Adrenal gland (tissue), 12 donors: ENCODE data around the gene GCNT2. TPM values are rescaled to one million over a fixed set of nuclear protein-coding genes. Genes with fewer than 3 reads are reported as not detected.
"Not testable (repeated sequence)": the region's sequence is repeated elsewhere in the genome, so short reads cannot be mapped to it uniquely, and the experiment has no call there.

ENCODE experiments used
- DNase-seq, 7 donors: peaks; one replicate each; pipeline ENCODE4 v3.0.0-alpha.2; 2019 to 2020
- H3K27ac ChIP-seq, 5 donors: fragments of 200-600 bp; sonication (generic) in 4 of 5; 1 replicate in 3 of 5; 2 replicates in 2 of 5; pipeline versions ENCODE4 v1.5.1 to v1.8.0; 2016 to 2020; ENCODE audit warnings: mild to moderate bottlenecking in 1 of 5
- H3K27me3 ChIP-seq: fragments of 200-600 bp; 2 replicates; pipeline ENCODE4 v1.8.0; 2021
- H3K36me3 ChIP-seq, 2 donors: fragments of 200-600 bp; replicated peaks in 1 of 2; 1 replicate in 1 of 2; 2 replicates in 1 of 2; pipeline versions ENCODE4 v1.5.1 to v1.8.0; 2018 to 2022
- H3K4me1 ChIP-seq, 2 donors: fragments of 200-600 bp; replicated peaks in 1 of 2; 1 replicate in 1 of 2; 2 replicates in 1 of 2; pipeline versions ENCODE4 v1.5.1 to v1.8.0; 2018 to 2021
- H3K4me3 ChIP-seq, 4 donors: fragments of 200-600 bp; sonication (generic) in 3 of 4; one replicate each; pipeline ENCODE4 v1.5.1; 2016 to 2018
- H3K9me3 ChIP-seq, 3 donors: fragments of 200-600 bp; sonication (generic) in 1 of 3; replicated peaks in 1 of 3; 1 replicate in 2 of 3; 2 replicates in 1 of 3; pipeline versions ENCODE4 v1.5.1 to v1.8.0; 2016 to 2021
- CTCF ChIP-seq, 6 experiments: fragments of 450-650 bp in 4 of 6; fragments of 200-600 bp in 2 of 6; sonication (generic) in 1 of 6; IDR thresholded peaks; 1 replicate in 5 of 6; 2 replicates in 1 of 6; pipeline versions ENCODE4 v1.5.1 to v1.8.0; 2016 to 2021; ENCODE audit warnings: antibody characterized with exemption in 6 of 6, mild to moderate bottlenecking in 2 of 6, moderate library complexity in 1 of 6
- POLR2A ChIP-seq, 2 donors: fragments of 450-650 bp; IDR thresholded peaks; one replicate each; pipeline ENCODE4 v1.6.1; 2017; ENCODE audit warnings: antibody characterized with exemption in 2 of 2, mild to moderate bottlenecking in 2 of 2, moderate library complexity in 1 of 2
- WGBS, 4 donors: extraction: QIAGEN DNeasy Blood & Tissue Kit in 2 of 4; methylation state at CpG; one replicate each; pipeline versions ENCODE4 v1.1.5 to v1.1.7; 2013 to 2017; 5-methylcytosine and 5-hydroxymethylcytosine counted together
- intact Hi-C, 2 donors: fragments of 100-400 bp; cut with DNase I; formaldehyde crosslinking; loops; one replicate each; pipeline versions ENCODE4 v1.14.1 to v1.15.0; 2022 to 2023
- polyA plus RNA-seq, 3 donors: library from polyadenylated mRNA; stranded (reverse); fragments of 200-250 nt in 2 of 3; fragments of 350-450 nt in 1 of 3; fragmentation: Illumina TruSeq in 1 of 3; extraction: RNeasy Lipid Tissue Mini Kit (QIAGEN cat#74804) in 1 of 3; gene quantifications; one replicate each; pipeline ENCODE4 v1.2.3, GENCODE V29; 2013 to 2014
- total RNA-seq, 9 donors: library from RNA; depleted of rRNA in 4 of 9; stranded (reverse); fragments of >200 nt in 4 of 9; fragments of 120-200 nt in 1 of 9; fragmentation: NEBNext Ultra II Directional in 1 of 9; extraction: Animal tissue kit (Norgen Biotek cat#: 25700) in 1 of 9; gene quantifications; one replicate each; pipeline versions ENCODE4 v1.1.0 to v1.2.4, GENCODE V29; 2013 to 2023
- donor health status: healthy with polysubstance abuse.
- donor health status: Bipolar disorder and iron deficiency.
- donor health status: DM: yes; HTN: yes; CAD: no.
- donor health status: DM: no; HTN: no; CAD: no.
- donor health status: DM: no; HTN: no; CAD: no.
- donor health status: DM: yes; HTN: yes; CAD: no.

Gene GCNT2
- total and polyA plus RNA-seq, 12 donors = 0.27 to 4.0 (median 1.7) TPM

GRCh38 chr6:10597499-10598001 lies 76.4 kb downstream of the GCNT2 start:
- no peak for TF ChIP-seq POLR2A (IDR thresholded peaks at IDR 0.05)
- no peak for TF ChIP-seq CTCF (IDR thresholded peaks at IDR 0.05)
- no peaks in the 10 kb centered on the region for H3K4me1 ChIP-seq

GRCh38 chr6:10598084-10598960 lies 77.2 kb downstream of the GCNT2 start:
- no peaks in the 10 kb centered on the region for H3K9me3 ChIP-seq
- peak overlapping the region in 1 of 5 donors; percentile 16 for H3K27ac ChIP-seq
- no peaks in the 10 kb centered on the region for H3K4me1 ChIP-seq
- no peaks in the 10 kb centered on the region for H3K27me3 ChIP-seq
- TF ChIP-seq POLR2A (IDR thresholded peaks at IDR 0.05) (no peak), CTCF (IDR thresholded peaks at IDR 0.05) (no peak)
- intact Hi-C loops = no loop called here
- H3K36me3 ChIP-seq = no peaks in the 10 kb centered on the region
- no peak for DNase-seq
- 47 to 58% (median 52%) methylated on average over 11 of the region's 11 CpGs for WGBS, 4 donors
- H3K4me3 ChIP-seq = no peak overlapping the region

More at GRCh38 chr6:10597499-10598001, 76.4 kb downstream of the GCNT2 start:
- Histone ChIP-seq H3K4me3 (no peak overlapping the region), H3K9me3 (no peaks in the 10 kb centered on the region), H3K27ac (no peak overlapping the region), H3K36me3 (no peaks in the 10 kb centered on the region), H3K27me3 (no peaks in the 10 kb centered on the region)
- intact Hi-C loops = no loop called here
- 76 to 85% (median 79%) methylated on average over 5 of the region's 5 CpGs for WGBS, 4 donors
- no peak for DNase-seq

GRCh38 chr6:10599046-10599445 lies 77.9 kb downstream of the GCNT2 start:
- H3K4me3 ChIP-seq = no peak overlapping the region
- H3K27me3 ChIP-seq = no peaks in the 10 kb centered on the region
- H3K4me1 ChIP-seq = no peaks in the 10 kb centered on the region
- H3K36me3 ChIP-seq = no peaks in the 10 kb centered on the region
- no peak overlapping the region for H3K27ac ChIP-seq
- no peak for DNase-seq
- WGBS, 4 donors = 81 to 92% (median 88%) methylated on average over 7 of the region's 7 CpGs
- intact Hi-C loops = no loop called here
- no peaks in the 10 kb centered on the region for H3K9me3 ChIP-seq
- no peak for TF ChIP-seq POLR2A (IDR thresholded peaks at IDR 0.05)
- no peak for TF ChIP-seq CTCF (IDR thresholded peaks at IDR 0.05)

GRCh38 chr6:10600681-10601080 lies 79.5 kb downstream of the GCNT2 start:
- 78 to 85% (median 80%) methylated on average over 5 of the region's 5 CpGs for WGBS, 4 donors
- DNase-seq, H3K27ac ChIP-seq, H3K36me3 ChIP-seq, H3K27me3 ChIP-seq, H3K4me1 ChIP-seq, H3K9me3 ChIP-seq, intact Hi-C loops, H3K4me3 ChIP-seq: not testable (repeated sequence)
